ENCODE results near the gene ATP2C1. TPM values are rescaled to one million over a fixed set of nuclear protein-coding genes. Genes with fewer than 3 reads are reported as not detected.

The ATP2C1 gene
- total and polyA plus RNA-seq, 2 donors (not counting 1 experiment from before 2014, with no cell fraction given): 111 to 196 TPM

- no peaks in the 10 kb centered on the region for H4K20me1 ChIP-seq (ENCODE audit: control insufficient read depth, extremely low read depth, insufficient read depth, low read length)
- H3K27me3 ChIP-seq (ENCODE audit: control insufficient read depth, insufficient read depth, low read length): no peaks in the 10 kb centered on the region
- H3K9ac ChIP-seq (ENCODE audit: insufficient read depth, low read length): no peak overlapping the region
- no peak overlapping the region for H3K4me2 ChIP-seq (ENCODE audit: extremely low read depth, insufficient read depth, low read length)
- no peak overlapping the region for H3K4me3 ChIP-seq (replicated peaks in 1 of 4; ENCODE audit: control extremely low read depth in 1 of 4, insufficient read depth in 1 of 4, low read depth in 3 of 4, low read length in 4 of 4)
- no peak overlapping the region for H3K27ac ChIP-seq (ENCODE audit: insufficient read depth, low read length)
- H3K79me2 ChIP-seq (ENCODE audit: control insufficient read depth, insufficient read depth, low read length): peaks cover 20% of the 10 kb centered on the region
- no peaks in the 10 kb centered on the region for H3K9me3 ChIP-seq (ENCODE audit: control insufficient read depth, insufficient read depth, low read depth, low read length)
- no peak overlapping the region for H2AFZ ChIP-seq (ENCODE audit: low read length)
- no peaks in the 10 kb centered on the region for H3K4me1 ChIP-seq (ENCODE audit: control insufficient read depth, extremely low read depth, insufficient read depth, low read length)
- DNase-seq (ENCODE audit: low read depth in 2 of 2): no peak
- TF ChIP-seq CTCF (conservative IDR thresholded peaks at IDR 0.05 in 1 of 2, IDR thresholded peaks at IDR 0.05 in 1 of 2; ENCODE audit: low read depth in 1 of 2, low read length in 2 of 2) (no peak), EZH2 (IDR thresholded peaks at IDR 0.05; ENCODE audit: low read length, missing control alignments) (no peak)
- H3K36me3 ChIP-seq (ENCODE audit: control insufficient read depth, insufficient read depth, low read length): no peaks in the 10 kb centered on the region
Observed at GRCh38 chr3:130929804-130930203, 35.9 kb downstream of the ATP2C1 start.

GRCh38 chr3:130932979-130933378, 39.1 kb downstream of the ATP2C1 start:
- no peak for TF ChIP-seq CTCF (conservative IDR thresholded peaks at IDR 0.05 in 1 of 2, IDR thresholded peaks at IDR 0.05 in 1 of 2; ENCODE audit: low read depth in 1 of 2, low read length in 2 of 2)
- TF ChIP-seq EZH2 (IDR thresholded peaks at IDR 0.05; ENCODE audit: low read length, missing control alignments): no peak

GRCh38 chr3:130933801-130934345, 40.0 kb downstream of the ATP2C1 start:
- Histone ChIP-seq H3K9me3 (ENCODE audit: control insufficient read depth, insufficient read depth, low read depth, low read length) (no peaks in the 10 kb centered on the region), H3K27ac (ENCODE audit: insufficient read depth, low read length) (no peak overlapping the region), H3K79me2 (ENCODE audit: control insufficient read depth, insufficient read depth, low read length) (peaks cover 3% of the 10 kb centered on the region), H3K4me2 (ENCODE audit: extremely low read depth, insufficient read depth, low read length) (no peak overlapping the region), H3K36me3 (ENCODE audit: control insufficient read depth, insufficient read depth, low read length) (no peaks in the 10 kb centered on the region), H3K4me1 (ENCODE audit: control insufficient read depth, extremely low read depth, insufficient read depth, low read length) (peaks cover 3% of the 10 kb centered on the region), H2AFZ (ENCODE audit: low read length) (no peak overlapping the region), H3K27me3 (ENCODE audit: control insufficient read depth, insufficient read depth, low read length) (no peaks in the 10 kb centered on the region), H3K4me3 (replicated peaks in 1 of 4; ENCODE audit: control extremely low read depth in 1 of 4, insufficient read depth in 1 of 4, low read depth in 3 of 4, low read length in 4 of 4) (no peak overlapping the region), H3K9ac (ENCODE audit: insufficient read depth, low read length) (no peak overlapping the region), H4K20me1 (ENCODE audit: control insufficient read depth, extremely low read depth, insufficient read depth, low read length) (no peaks in the 10 kb centered on the region)
- peak in 1 of 2 donors; percentile 77 for DNase-seq (ENCODE audit: low read depth in 2 of 2)
- TF ChIP-seq CTCF (conservative IDR thresholded peaks at IDR 0.05 in 1 of 2, IDR thresholded peaks at IDR 0.05 in 1 of 2; ENCODE audit: low read depth in 1 of 2, low read length in 2 of 2) (no peak), EZH2 (IDR thresholded peaks at IDR 0.05; ENCODE audit: low read length, missing control alignments) (no peak)

More at GRCh38 chr3:130932979-130933378, 39.1 kb downstream of the ATP2C1 start:
- no peak overlapping the region for H3K4me3 ChIP-seq (replicated peaks in 1 of 4; ENCODE audit: control extremely low read depth in 1 of 4, insufficient read depth in 1 of 4, low read depth in 3 of 4, low read length in 4 of 4)
- no peak overlapping the region for H3K27ac ChIP-seq (ENCODE audit: insufficient read depth, low read length)
- H3K9ac ChIP-seq (ENCODE audit: insufficient read depth, low read length): no peak overlapping the region
- H3K4me1 ChIP-seq (ENCODE audit: control insufficient read depth, extremely low read depth, insufficient read depth, low read length): peaks cover 3% of the 10 kb centered on the region
- no peak for DNase-seq (ENCODE audit: low read depth in 2 of 2)
- no peaks in the 10 kb centered on the region for H3K9me3 ChIP-seq (ENCODE audit: control insufficient read depth, insufficient read depth, low read depth, low read length)
- no peak overlapping the region for H3K4me2 ChIP-seq (ENCODE audit: extremely low read depth, insufficient read depth, low read length)
- no peaks in the 10 kb centered on the region for H4K20me1 ChIP-seq (ENCODE audit: control insufficient read depth, extremely low read depth, insufficient read depth, low read length)
- no peaks in the 10 kb centered on the region for H3K27me3 ChIP-seq (ENCODE audit: control insufficient read depth, insufficient read depth, low read length)
- peaks cover 4% of the 10 kb centered on the region for H3K79me2 ChIP-seq (ENCODE audit: control insufficient read depth, insufficient read depth, low read length)
- H2AFZ ChIP-seq (ENCODE audit: low read length): no peak overlapping the region
- H3K36me3 ChIP-seq (ENCODE audit: control insufficient read depth, insufficient read depth, low read length): no peaks in the 10 kb centered on the region
